Trophoblast cell (in vitro differentiated cells and primary cell): ENCODE measurements around the gene OPN1MW. TPM values are rescaled to one million over a fixed set of nuclear protein-coding genes. Genes with fewer than 3 reads are reported as not detected.
"Not testable (repeated sequence)": the region's sequence is repeated elsewhere in the genome, so short reads cannot be mapped to it uniquely, and the experiment has no call there.

Experiments used
- DNase-seq, 2 donors: peaks; one replicate each; pipeline ENCODE4 v3.0.0-alpha.2; 2016
- H2AFZ ChIP-seq: 2 replicates; pipeline ENCODE4 v1.6.1; 2013; ENCODE audit warnings: low read length, moderate library complexity, mild to moderate bottlenecking; ENCODE audit not compliant: insufficient read depth, poor library complexity
- H2AK5ac ChIP-seq: 2 replicates; pipeline ENCODE4 v1.6.1; 2013; ENCODE audit warnings: mild to moderate bottlenecking, low read length
- H2BK120ac ChIP-seq: 2 replicates; pipeline ENCODE4 v1.6.1; 2013; ENCODE audit warnings: low read length, mild to moderate bottlenecking, moderate library complexity; ENCODE audit not compliant: insufficient read depth, poor library complexity
- H2BK12ac ChIP-seq: 2 replicates; pipeline ENCODE4 v1.6.1; 2013; ENCODE audit warnings: mild to moderate bottlenecking, low read length, moderate library complexity
- H2BK5ac ChIP-seq: 2 replicates; pipeline ENCODE4 v1.6.1; 2013; ENCODE audit warnings: low read length, low read depth, moderate library complexity, mild to moderate bottlenecking; ENCODE audit not compliant: poor library complexity
- H3K14ac ChIP-seq: 2 replicates; pipeline ENCODE4 v1.6.1; 2013; ENCODE audit warnings: mild to moderate bottlenecking, low read length
- H3K18ac ChIP-seq: 2 replicates; pipeline ENCODE4 v1.6.1; 2013; ENCODE audit warnings: mild to moderate bottlenecking, low read length
- H3K23ac ChIP-seq: 2 replicates; pipeline ENCODE4 v1.6.1; 2013; ENCODE audit warnings: low read length
- H3K27ac ChIP-seq: 2 replicates; pipeline ENCODE4 v1.5.1; 2013; ENCODE audit warnings: low read depth, mild to moderate bottlenecking, inconsistent platforms, low read length, moderate library complexity
- H3K27me3 ChIP-seq: 2 replicates; pipeline ENCODE4 v1.6.1; 2013; ENCODE audit warnings: inconsistent platforms, mild to moderate bottlenecking, low read length, moderate library complexity; ENCODE audit not compliant: insufficient read depth
- H3K36me3 ChIP-seq, 2 experiments: 1 replicate in 1 of 2; 2 replicates in 1 of 2; pipeline ENCODE4 v1.6.1; 2013; ENCODE audit warnings: low read length in 2 of 2, mild to moderate bottlenecking in 2 of 2, moderate library complexity in 1 of 2; ENCODE audit not compliant: insufficient read depth in 2 of 2, control insufficient read depth in 1 of 2
- H3K4ac ChIP-seq: 2 replicates; pipeline ENCODE4 v1.6.1; 2013; ENCODE audit warnings: low read depth, mild to moderate bottlenecking, low read length, moderate library complexity
- H3K4me1 ChIP-seq, 2 experiments: 1 replicate in 1 of 2; 2 replicates in 1 of 2; pipeline ENCODE4 v1.6.1; 2013; ENCODE audit warnings: low read length in 2 of 2, mild to moderate bottlenecking in 2 of 2, moderate library complexity in 1 of 2; ENCODE audit not compliant: insufficient read depth in 2 of 2, control insufficient read depth in 1 of 2
- H3K4me2 ChIP-seq: 2 replicates; pipeline ENCODE4 v1.6.1; 2013; ENCODE audit warnings: inconsistent platforms, mild to moderate bottlenecking, low read length, moderate library complexity
- H3K4me3 ChIP-seq: 2 replicates; pipeline ENCODE4 v1.5.1; 2013; ENCODE audit warnings: mild to moderate bottlenecking, low read depth, low read length, inconsistent platforms
- H3K79me1 ChIP-seq: one replicate; pipeline ENCODE4 v1.6.1; 2013; ENCODE audit warnings: low read length
- H3K79me2 ChIP-seq: 2 replicates; pipeline ENCODE4 v1.6.1; 2013; ENCODE audit warnings: low read length, mild to moderate bottlenecking; ENCODE audit not compliant: control insufficient read depth, insufficient read depth, poor library complexity
- H3K9ac ChIP-seq: 2 replicates; pipeline ENCODE4 v1.6.1; 2013; ENCODE audit warnings: mild to moderate bottlenecking, low read length
- H3K9me3 ChIP-seq: 2 replicates; pipeline ENCODE4 v1.6.1; 2013; ENCODE audit warnings: low read depth, mild to moderate bottlenecking, control low read depth, inconsistent platforms, low read length; ENCODE audit not compliant: insufficient read depth
- H4K12ac ChIP-seq: 2 replicates; pipeline ENCODE4 v1.6.1; 2013; ENCODE audit warnings: low read depth, mild to moderate bottlenecking, low read length, moderate library complexity
- H4K8ac ChIP-seq: 2 replicates; pipeline ENCODE4 v1.6.1; 2013; ENCODE audit warnings: low read depth, mild to moderate bottlenecking, low read length, moderate library complexity
- H4K91ac ChIP-seq: one replicate; pipeline ENCODE4 v1.6.1; 2013; ENCODE audit warnings: low read depth, mild to moderate bottlenecking, low read length, moderate library complexity
- WGBS: extraction: QIAGEN DNeasy Blood & Tissue Kit; methylation state at CpG from one replicate; pipeline ENCODE4 v1.1.7; 2013; ENCODE audit warnings: missing lambda C conversion rate; ENCODE audit not compliant: insufficient read length, insufficient coverage; ENCODE audit errors: extremely low coverage; 5-methylcytosine and 5-hydroxymethylcytosine counted together
- polyA plus RNA-seq: library from polyadenylated mRNA; stranded (reverse); fragments of 200-250 nt; gene quantifications from 2 replicates; pipeline ENCODE4 v1.2.3, GENCODE V29; 2013

OPN1MW gene
- polyA plus RNA-seq: not detected in 2 replicates

DNA sequence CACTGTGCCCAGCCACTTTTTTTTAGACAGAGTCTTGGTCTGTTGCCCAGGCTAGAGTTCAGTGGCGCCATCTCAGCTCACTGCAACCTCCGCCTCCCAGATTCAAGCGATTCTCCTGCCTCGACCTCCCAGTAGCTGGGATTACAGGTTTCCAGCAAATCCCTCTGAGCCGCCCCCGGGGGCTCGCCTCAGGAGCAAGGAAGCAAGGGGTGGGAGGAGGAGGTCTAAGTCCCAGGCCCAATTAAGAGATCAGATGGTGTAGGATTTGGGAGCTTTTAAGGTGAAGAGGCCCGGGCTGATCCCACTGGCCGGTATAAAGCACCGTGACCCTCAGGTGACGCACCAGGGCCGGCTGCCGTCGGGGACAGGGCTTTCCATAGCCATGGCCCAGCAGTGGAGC lies at the start of gene OPN1MW:
Gene OPN1MW (plus strand): TSS at position 301 of the 400 bp plus-strand sequence. CDS start 82 bp downstream, at position 383.
- H2BK5ac ChIP-seq, H3K27me3 ChIP-seq, H3K18ac ChIP-seq: not testable (repeated sequence)

DNA sequence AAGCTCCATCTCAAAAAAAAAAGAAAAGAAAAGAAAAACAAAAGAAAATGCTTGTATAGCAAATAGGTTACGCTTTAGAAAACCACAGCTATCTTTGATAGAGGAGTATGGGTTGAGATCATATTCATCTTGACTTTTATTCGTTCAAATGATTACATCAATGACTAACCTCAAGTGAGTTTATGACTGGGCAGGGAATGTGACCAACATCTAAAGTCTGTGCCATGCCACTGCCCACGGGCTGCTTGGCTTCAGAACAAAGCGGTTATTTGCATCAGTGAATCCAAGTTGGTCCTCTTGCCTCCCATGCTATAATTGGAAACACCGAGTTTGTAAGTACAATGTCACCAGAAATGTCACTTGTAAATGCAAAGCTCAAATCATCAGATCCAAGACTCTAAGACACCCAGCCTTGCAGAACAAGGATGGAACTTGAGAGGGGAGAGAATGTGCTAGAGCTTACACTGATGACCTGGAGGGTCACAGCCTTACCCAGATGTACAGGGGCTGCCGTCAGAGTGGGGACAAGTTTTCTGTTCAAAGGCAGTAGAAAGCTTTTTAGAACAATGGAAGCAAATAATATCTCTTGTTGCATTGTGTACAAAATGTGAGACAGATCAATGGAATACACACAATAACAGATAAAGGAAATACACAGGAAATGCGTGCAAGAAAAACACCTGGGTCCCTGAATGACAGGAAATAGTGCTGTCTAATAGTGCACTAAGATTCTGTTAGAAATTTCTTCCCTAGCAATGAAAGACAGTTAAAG lies 46.8 kb upstream of the OPN1MW start:
- Histone ChIP-seq H3K27me3 (no peaks in the 10 kb centered on the region), H3K4ac (no peak overlapping the region), H4K12ac (no peak overlapping the region), H4K8ac (no peak overlapping the region), H3K4me2 (no peak overlapping the region), H2AK5ac (no peak overlapping the region), H4K91ac (no peak overlapping the region), H3K4me3 (no peak overlapping the region), H3K23ac (no peak overlapping the region), H2BK12ac (no peak overlapping the region), H2BK5ac (no peak overlapping the region), H3K79me1 (no peaks in the 10 kb centered on the region), H3K14ac (no peak overlapping the region), H3K79me2 (no peaks in the 10 kb centered on the region), H3K9ac (no peak overlapping the region), H2AFZ (no peak overlapping the region), H3K18ac (no peak overlapping the region), H2BK120ac (no peak overlapping the region), H3K27ac (no peak overlapping the region), H3K36me3 (no peaks in the 10 kb centered on the region), H3K4me1 (no peaks in the 10 kb centered on the region), H3K9me3 (no peaks in the 10 kb centered on the region)
- no peak for DNase-seq
- no CpG with 5 or more reads among the region's 7 CpGs for WGBS

More for the DNA sequence above, at the start of gene OPN1MW:
- H3K4ac ChIP-seq, H3K4me3 ChIP-seq, H2BK12ac ChIP-seq, H2AK5ac ChIP-seq, H2BK120ac ChIP-seq, H3K27ac ChIP-seq, DNase-seq, H4K12ac ChIP-seq, H3K14ac ChIP-seq, H3K23ac ChIP-seq, H3K9me3 ChIP-seq, H4K91ac ChIP-seq, H3K79me2 ChIP-seq, H4K8ac ChIP-seq, H3K79me1 ChIP-seq, H3K4me1 ChIP-seq, H3K9ac ChIP-seq, H3K4me2 ChIP-seq, H2AFZ ChIP-seq, H3K36me3 ChIP-seq: not testable (repeated sequence)
- no CpG with 5 or more reads among the region's 14 CpGs for WGBS

DNA sequence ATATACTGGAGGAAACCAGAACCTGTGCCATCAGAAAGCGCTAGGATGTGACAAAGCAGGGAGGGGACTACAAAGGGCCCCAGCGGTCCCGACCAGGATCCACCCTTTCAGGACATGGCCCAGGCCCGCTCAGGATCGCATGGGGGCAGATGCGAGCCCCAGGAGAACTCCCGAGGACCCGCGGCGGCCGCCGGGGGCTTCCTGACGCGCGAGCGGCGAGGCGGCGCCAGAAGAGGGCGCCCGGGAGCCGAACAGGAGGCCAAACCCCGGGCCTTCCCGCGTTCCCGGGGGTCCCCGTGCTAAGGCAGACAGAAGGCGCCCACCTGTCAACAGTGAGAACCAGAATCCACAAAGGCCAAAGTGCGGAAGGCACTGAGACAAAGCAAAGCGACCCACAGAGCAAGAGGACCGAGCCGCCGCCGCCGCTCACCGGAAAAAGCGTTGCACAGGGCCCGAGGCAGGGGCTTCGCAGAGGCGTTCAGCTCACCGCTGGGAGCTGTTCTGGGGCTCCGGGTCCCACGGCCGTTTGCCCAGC lies 45.7 kb upstream of the OPN1MW start:
- no peaks in the 10 kb centered on the region for H3K36me3 ChIP-seq
- no peak overlapping the region for H3K23ac ChIP-seq
- H3K14ac ChIP-seq: no peak overlapping the region
- no peaks in the 10 kb centered on the region for H3K79me2 ChIP-seq
- no peak overlapping the region for H3K4ac ChIP-seq
- no peaks in the 10 kb centered on the region for H3K4me1 ChIP-seq
- no peaks in the 10 kb centered on the region for H3K79me1 ChIP-seq
- no peak overlapping the region for H3K4me3 ChIP-seq
- H2BK5ac ChIP-seq: no peak overlapping the region
- H2BK120ac ChIP-seq: no peak overlapping the region
- H3K27ac ChIP-seq: no peak overlapping the region
- H3K9me3 ChIP-seq: no peaks in the 10 kb centered on the region
- peak overlapping the region; percentile 54 for H4K8ac ChIP-seq
- H3K27me3 ChIP-seq: no peaks in the 10 kb centered on the region
- no peak overlapping the region for H3K9ac ChIP-seq
- H2AK5ac ChIP-seq: no peak overlapping the region
- H3K18ac ChIP-seq: no peak overlapping the region
- no peak overlapping the region for H4K12ac ChIP-seq
- WGBS: no CpG with 5 or more reads among the region's 44 CpGs
- H3K4me2 ChIP-seq: peak overlapping the region; percentile 60
- peak; percentile 42 to 69 for DNase-seq
- no peak overlapping the region for H2BK12ac ChIP-seq
- H4K91ac ChIP-seq: no peak overlapping the region
- H2AFZ ChIP-seq: peak overlapping the region; percentile 54

DNA sequence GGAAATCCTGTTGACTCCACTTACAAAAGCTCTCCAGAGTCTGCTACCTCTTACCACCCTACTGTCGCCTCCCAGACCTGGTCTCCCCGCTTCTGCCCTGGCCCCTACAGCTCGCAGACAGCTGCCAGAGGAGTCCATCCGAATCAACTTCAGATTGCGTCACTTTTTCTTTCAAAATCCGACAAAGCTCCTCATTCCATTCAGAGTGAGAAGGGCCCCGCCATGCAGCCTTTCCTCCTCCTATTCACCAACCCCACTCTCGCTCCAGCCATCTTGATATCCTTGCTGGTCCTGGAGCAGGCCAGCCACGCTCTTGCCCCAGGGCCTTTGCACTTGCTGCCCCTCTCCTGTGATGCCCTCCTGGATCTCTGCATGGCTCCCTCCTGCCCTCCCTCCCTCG lies 43.5 kb upstream of the OPN1MW start:
- Histone ChIP-seq H2BK120ac (no peak overlapping the region), H2BK5ac (no peak overlapping the region), H2AK5ac (no peak overlapping the region), H4K12ac (no peak overlapping the region), H3K18ac (no peak overlapping the region), H2BK12ac (no peak overlapping the region), H3K9me3 (no peaks in the 10 kb centered on the region), H4K91ac (no peak overlapping the region), H3K79me2 (no peaks in the 10 kb centered on the region), H2AFZ (no peak overlapping the region), H3K4me1 (no peaks in the 10 kb centered on the region), H3K27ac (no peak overlapping the region), H4K8ac (no peak overlapping the region), H3K9ac (no peak overlapping the region), H3K4ac (no peak overlapping the region), H3K4me2 (no peak overlapping the region), H3K23ac (no peak overlapping the region), H3K4me3 (no peak overlapping the region), H3K36me3 (no peaks in the 10 kb centered on the region), H3K27me3 (no peaks in the 10 kb centered on the region), H3K79me1 (no peaks in the 10 kb centered on the region), H3K14ac (no peak overlapping the region)
- DNase-seq: no peak
- no CpG with 5 or more reads among the region's 10 CpGs for WGBS
